Kidney epithelial cell (primary cell): ENCODE data around the gene RASAL2. TPM values are rescaled to one million over a fixed set of nuclear protein-coding genes. Genes with fewer than 3 reads are reported as not detected.

ENCODE experiments used
- DNase-seq: peaks from one replicate; pipeline ENCODE4 v3.0.0-alpha.2; 2010; ENCODE audit warnings: low read depth
- H3K27me3 ChIP-seq: 2 replicates; pipeline ENCODE4 v1.6.0; 2011; ENCODE audit warnings: low read length; ENCODE audit not compliant: control insufficient read depth, insufficient read depth
- H3K36me3 ChIP-seq: 2 replicates; pipeline ENCODE4 v1.5.1; 2011; ENCODE audit warnings: low read length; ENCODE audit not compliant: control insufficient read depth, insufficient read depth
- H3K4me3 ChIP-seq: 2 replicates; pipeline ENCODE4 v1.5.1; 2011; ENCODE audit warnings: low read depth, mild to moderate bottlenecking, control low read depth, low read length
- CTCF ChIP-seq: IDR thresholded peaks from 2 replicates; pipeline ENCODE4 v1.5.1; 2011; ENCODE audit warnings: mild to moderate bottlenecking, moderate library complexity, low read length, control low read depth, inconsistent platforms; ENCODE audit not compliant: insufficient read depth, poor library complexity, severe bottlenecking
- total RNA-seq: library from RNA; depleted of rRNA; stranded (reverse); fragments of >200 nt; gene quantifications from 2 replicates; pipeline ENCODE4 v1.2.3, GENCODE V29; 2015

The RASAL2 gene
- total RNA-seq, 1 donor from 2014 or later, result 18.3 TPM

- H3K27me3 ChIP-seq, result no peaks in the 10 kb centered on the region
- no peak for DNase-seq
- H3K4me3 ChIP-seq, result no peak overlapping the region
- no peaks in the 10 kb centered on the region for H3K36me3 ChIP-seq
- no peak for TF ChIP-seq CTCF
Measured at GRCh38 chr1:178503849-178504248, 409.9 kb downstream of the RASAL2 start.

- no peak overlapping the region for H3K4me3 ChIP-seq
- TF ChIP-seq CTCF, result no peak
- H3K27me3 ChIP-seq, result no peaks in the 10 kb centered on the region
- no peak for DNase-seq
- no peaks in the 10 kb centered on the region for H3K36me3 ChIP-seq
Measured at GRCh38 chr1:178504286-178504685, 410.4 kb downstream of the RASAL2 start.

- no peak overlapping the region for H3K4me3 ChIP-seq
- H3K27me3 ChIP-seq, result no peaks in the 10 kb centered on the region
- DNase-seq, result no peak
- H3K36me3 ChIP-seq, result no peaks in the 10 kb centered on the region
- no peak for TF ChIP-seq CTCF
Measured at GRCh38 chr1:178506177-178506576, 412.3 kb downstream of the RASAL2 start.

GRCh38 chr1:178506669-178507068 is 412.8 kb downstream of the RASAL2 start:
- Histone ChIP-seq H3K27me3 (no peaks in the 10 kb centered on the region), H3K4me3 (no peak overlapping the region), H3K36me3 (no peaks in the 10 kb centered on the region)
- DNase-seq, result no peak
- TF ChIP-seq CTCF, result no peak

- no peak overlapping the region for H3K4me3 ChIP-seq
- TF ChIP-seq CTCF, result no peak
- H3K36me3 ChIP-seq, result no peaks in the 10 kb centered on the region
- no peaks in the 10 kb centered on the region for H3K27me3 ChIP-seq
- DNase-seq, result no peak
Measured at GRCh38 chr1:178509414-178510007, 415.6 kb downstream of the RASAL2 start.

GRCh38 chr1:178510155-178510554 is 416.3 kb downstream of the RASAL2 start:
- Histone ChIP-seq H3K4me3 (no peak overlapping the region), H3K27me3 (no peaks in the 10 kb centered on the region), H3K36me3 (no peaks in the 10 kb centered on the region)
- TF ChIP-seq CTCF, result no peak
- DNase-seq, result no peak
